H9 (cell line): ENCODE measurements around the gene NBDY. TPM values are rescaled to one million over a fixed set of nuclear protein-coding genes. Genes with fewer than 3 reads are reported as not detected.

Source experiments
- DNase-seq: peaks from one replicate; pipeline ENCODE4 v3.0.0-alpha.2; 2017
- H2AFZ ChIP-seq: one replicate; pipeline ENCODE4 v1.6.1; 2013; ENCODE audit warnings: mild to moderate bottlenecking, low read length, control low read depth, moderate library complexity
- H2AK5ac ChIP-seq: 2 replicates; pipeline ENCODE4 v1.6.1; 2013; ENCODE audit warnings: low read length, control low read depth, mixed read lengths; ENCODE audit not compliant: insufficient read length
- H2BK120ac ChIP-seq: one replicate; pipeline ENCODE4 v1.6.1; 2013; ENCODE audit warnings: low read depth, mild to moderate bottlenecking, low read length, control low read depth, inconsistent platforms; ENCODE audit not compliant: poor library complexity, severe bottlenecking
- H2BK12ac ChIP-seq: 2 replicates; pipeline ENCODE4 v1.6.1; 2013; ENCODE audit warnings: low read length, control low read depth, mixed read lengths, low read depth; ENCODE audit not compliant: insufficient read length
- H2BK15ac ChIP-seq: 2 replicates; pipeline ENCODE4 v1.6.1; 2013; ENCODE audit warnings: low read depth, low read length, control low read depth
- H2BK20ac ChIP-seq: one replicate; pipeline ENCODE4 v1.6.1; 2013; ENCODE audit warnings: low read depth, mild to moderate bottlenecking, low read length, control low read depth, inconsistent platforms; ENCODE audit not compliant: poor library complexity, severe bottlenecking
- H2BK5ac ChIP-seq: 2 replicates; pipeline ENCODE4 v1.6.1; 2013; ENCODE audit warnings: low read length, control low read depth, mixed read lengths; ENCODE audit not compliant: insufficient read length
- H3K14ac ChIP-seq: 2 replicates; pipeline ENCODE4 v1.6.1; 2013; ENCODE audit warnings: low read length, control low read depth; ENCODE audit not compliant: insufficient read depth
- H3K18ac ChIP-seq: 2 replicates; pipeline ENCODE4 v1.6.1; 2013; ENCODE audit warnings: low read depth, mild to moderate bottlenecking, mixed read lengths, low read length, control low read depth; ENCODE audit not compliant: insufficient read length
- H3K23ac ChIP-seq: 2 replicates; pipeline ENCODE4 v1.6.1; 2013; ENCODE audit warnings: low read length, control low read depth, mixed read lengths, low read depth; ENCODE audit not compliant: insufficient read length
- H3K23me2 ChIP-seq: 2 replicates; pipeline ENCODE4 v1.6.1; 2013; ENCODE audit warnings: low read depth, mild to moderate bottlenecking, mixed read lengths, low read length, control low read depth; ENCODE audit not compliant: insufficient read length, poor library complexity, severe bottlenecking
- H3K27ac ChIP-seq: 2 replicates; pipeline ENCODE4 v1.5.1; 2013; ENCODE audit warnings: low read length, control low read depth, mixed read lengths, low read depth; ENCODE audit not compliant: insufficient read length
- H3K27me3 ChIP-seq: 2 replicates; pipeline ENCODE4 v1.6.1; 2013; ENCODE audit warnings: low read length, control low read depth, inconsistent platforms; ENCODE audit not compliant: insufficient read depth
- H3K4ac ChIP-seq: 2 replicates; pipeline ENCODE4 v1.6.1; 2013; ENCODE audit warnings: low read depth, mild to moderate bottlenecking, control low read depth, inconsistent platforms, low read length, moderate library complexity
- H3K4me1 ChIP-seq: 2 replicates; pipeline ENCODE4 v1.6.1; 2013; ENCODE audit warnings: low read length, control low read depth, inconsistent platforms; ENCODE audit not compliant: insufficient read depth
- H3K4me2 ChIP-seq: 2 replicates; pipeline ENCODE4 v1.6.1; 2013; ENCODE audit warnings: low read length, control low read depth, mixed read lengths; ENCODE audit not compliant: insufficient read length, insufficient read depth
- H3K56ac ChIP-seq: 2 replicates; pipeline ENCODE4 v1.6.1; 2013; ENCODE audit warnings: low read depth, mild to moderate bottlenecking, mixed read lengths, low read length, control low read depth; ENCODE audit not compliant: insufficient read length
- H3K79me1 ChIP-seq: 2 replicates; pipeline ENCODE4 v1.6.1; 2013; ENCODE audit warnings: low read depth, mild to moderate bottlenecking, moderate library complexity, low read length, control low read depth, inconsistent platforms; ENCODE audit not compliant: insufficient read depth, poor library complexity, severe bottlenecking
- H3K79me2 ChIP-seq: 2 replicates; pipeline ENCODE4 v1.6.1; 2013; ENCODE audit warnings: low read length, control low read depth, inconsistent platforms; ENCODE audit not compliant: insufficient read depth
- H3K9ac ChIP-seq: 2 replicates; pipeline ENCODE4 v1.6.1; 2013; ENCODE audit warnings: low read length, control low read depth, mixed read lengths; ENCODE audit not compliant: insufficient read length; ENCODE audit errors: extremely low read depth
- H3K9me3 ChIP-seq: one replicate; pipeline ENCODE4 v1.6.1; 2013; ENCODE audit warnings: low read depth, low read length, inconsistent platforms; ENCODE audit not compliant: control insufficient read depth
- H3T11ph ChIP-seq: one replicate; pipeline ENCODE4 v1.6.1; 2013; ENCODE audit warnings: mild to moderate bottlenecking, low read length, control low read depth, inconsistent platforms
- H4K20me1 ChIP-seq: one replicate; pipeline ENCODE4 v1.6.1; 2013; ENCODE audit not compliant: control insufficient read depth, insufficient read length, insufficient read depth
- H4K5ac ChIP-seq: 2 replicates; pipeline ENCODE4 v1.6.1; 2013; ENCODE audit warnings: low read depth, mild to moderate bottlenecking, mixed read lengths, low read length, control low read depth; ENCODE audit not compliant: insufficient read length
- H4K8ac ChIP-seq: replicated peaks from 2 replicates; pipeline ENCODE4 v1.6.1; 2013; ENCODE audit warnings: low read length, control low read depth, mixed read lengths, low read depth; ENCODE audit not compliant: insufficient read length
- H4K91ac ChIP-seq: 2 replicates; pipeline ENCODE4 v1.6.1; 2013; ENCODE audit warnings: low read depth, mild to moderate bottlenecking, moderate library complexity, mixed read lengths, low read length, control low read depth; ENCODE audit not compliant: insufficient read length
- H3K27ac Mint-ChIP-seq, 3 experiments: 2 replicates in 2 of 3; 3 replicates in 1 of 3; pipeline ENCODE4 v1.8.0; 2020 to 2021; ENCODE audit warnings: mixed read lengths in 3 of 3, mild to moderate bottlenecking in 1 of 3, moderate library complexity in 1 of 3
- H3K27me3 Mint-ChIP-seq: 2 replicates; pipeline ENCODE4 v1.8.0; 2021; ENCODE audit warnings: low read depth, mild to moderate bottlenecking, moderate library complexity, mixed read lengths
- H3K36me3 Mint-ChIP-seq, 3 experiments: 2 replicates in 2 of 3; 3 replicates in 1 of 3; pipeline ENCODE4 v1.8.0; 2020 to 2021; ENCODE audit warnings: low read depth in 3 of 3, mixed read lengths in 3 of 3; ENCODE audit not compliant: insufficient read depth in 1 of 3
- H3K4me1 Mint-ChIP-seq, 2 experiments: 2 replicates each; pipeline ENCODE4 v1.8.0; 2020; ENCODE audit warnings: mixed read lengths in 2 of 2
- H3K4me3 Mint-ChIP-seq, 2 experiments: 2 replicates in 1 of 2; 3 replicates in 1 of 2; pipeline ENCODE4 v1.8.0; 2020 to 2021; ENCODE audit warnings: mild to moderate bottlenecking in 2 of 2, mixed read lengths in 2 of 2, moderate library complexity in 1 of 2
- H3K9me3 Mint-ChIP-seq, 2 experiments: 2 replicates in 1 of 2; 3 replicates in 1 of 2; pipeline ENCODE4 v1.8.0; 2020; ENCODE audit warnings: mild to moderate bottlenecking in 2 of 2, mixed read lengths in 2 of 2, moderate library complexity in 1 of 2
- CTCF ChIP-seq: fragments of 200-600 bp; sonication (generic); conservative IDR thresholded peaks from 3 replicates; pipeline ENCODE4 v1.8.0; 2021; ENCODE audit warnings: antibody characterized with exemption, mild to moderate bottlenecking
- WGBS: extraction: QIAGEN DNeasy Blood & Tissue Kit; methylation state at CpG from one replicate; pipeline ENCODE4 v1.1.7; 2013; ENCODE audit warnings: missing lambda C conversion rate, low lambda C conversion rate, mixed read lengths; ENCODE audit not compliant: insufficient read length; ENCODE audit errors: extremely low coverage; 5-methylcytosine and 5-hydroxymethylcytosine counted together
- total RNA-seq: library from RNA; stranded (reverse); gene quantifications from 2 replicates; pipeline ENCODE4 v1.2.1, GENCODE V29; 2021

The NBDY gene
- total RNA-seq, 1 experiment from 2014 or later, result 62.5 TPM

- peaks cover 43 to 46% of the 10 kb centered on the region in 2 experiments for H3K9me3 Mint-ChIP-seq
- peaks cover 16 to 28% (median 20%) of the 10 kb centered on the region in 3 experiments for H3K36me3 Mint-ChIP-seq
Measured at GRCh38 chrX:56765811-56766553, 36.9 kb downstream of the NBDY start.

More at GRCh38 chrX:56765811-56766553, 36.9 kb downstream of the NBDY start:
- Histone ChIP-seq H4K8ac (no peak overlapping the region), H2BK120ac (no peak overlapping the region), H3K4me1 (peaks cover 2% of the 10 kb centered on the region; the same call in 1 of the 2 replicates), H4K5ac (no peak overlapping the region), H3K27ac (no peak overlapping the region), H3K4ac (no peak overlapping the region), H3K56ac (no peak overlapping the region), H3K14ac (no peak overlapping the region), H2BK12ac (no peak overlapping the region), H3K23me2 (no peaks in the 10 kb centered on the region), H3K9me3 (no peaks in the 10 kb centered on the region), H3K4me2 (no peak overlapping the region), H3K9ac (no peak overlapping the region), H3K27me3 (no peaks in the 10 kb centered on the region), H2BK5ac (no peak overlapping the region), H3K18ac (no peak overlapping the region), H2AK5ac (no peak overlapping the region), H2BK20ac (no peak overlapping the region), H4K91ac (peak overlapping the region; percentile 61), H2BK15ac (no peak overlapping the region), H4K20me1 (no peaks in the 10 kb centered on the region), H3K79me2 (0 out of 2 replicates have a peak, but pooled peaks cover 2% of the 10 kb centered on the region), H3T11ph (no peak overlapping the region), H2AFZ (no peak overlapping the region), H3K23ac (no peak overlapping the region), H3K79me1 (no peaks in the 10 kb centered on the region)
- no peak for DNase-seq
- Mint-ChIP-seq H3K27ac (peak overlapping the region; percentile 12 to 71 (median 13); a peak in 5 of 7 replicates), H3K4me1 (peaks cover 10 to 11% of the 10 kb centered on the region in 2 experiments), H3K4me3 (no peak overlapping the region; a peak in 1 of 5 replicates), H3K27me3 (no peaks in the 10 kb centered on the region)
- no CpG with 5 or more reads among the region's 8 CpGs for WGBS
- TF ChIP-seq CTCF, result no peak
